Inflammatory macrophage treated with lipopolysaccharide for 4 hours (primary cell): ENCODE data around the gene CACNB2.

Source experiments
- DNase-seq: peaks from one replicate; pipeline ENCODE4 v3.0.0-alpha.2; 2020

Gene CACNB2

DNA sequence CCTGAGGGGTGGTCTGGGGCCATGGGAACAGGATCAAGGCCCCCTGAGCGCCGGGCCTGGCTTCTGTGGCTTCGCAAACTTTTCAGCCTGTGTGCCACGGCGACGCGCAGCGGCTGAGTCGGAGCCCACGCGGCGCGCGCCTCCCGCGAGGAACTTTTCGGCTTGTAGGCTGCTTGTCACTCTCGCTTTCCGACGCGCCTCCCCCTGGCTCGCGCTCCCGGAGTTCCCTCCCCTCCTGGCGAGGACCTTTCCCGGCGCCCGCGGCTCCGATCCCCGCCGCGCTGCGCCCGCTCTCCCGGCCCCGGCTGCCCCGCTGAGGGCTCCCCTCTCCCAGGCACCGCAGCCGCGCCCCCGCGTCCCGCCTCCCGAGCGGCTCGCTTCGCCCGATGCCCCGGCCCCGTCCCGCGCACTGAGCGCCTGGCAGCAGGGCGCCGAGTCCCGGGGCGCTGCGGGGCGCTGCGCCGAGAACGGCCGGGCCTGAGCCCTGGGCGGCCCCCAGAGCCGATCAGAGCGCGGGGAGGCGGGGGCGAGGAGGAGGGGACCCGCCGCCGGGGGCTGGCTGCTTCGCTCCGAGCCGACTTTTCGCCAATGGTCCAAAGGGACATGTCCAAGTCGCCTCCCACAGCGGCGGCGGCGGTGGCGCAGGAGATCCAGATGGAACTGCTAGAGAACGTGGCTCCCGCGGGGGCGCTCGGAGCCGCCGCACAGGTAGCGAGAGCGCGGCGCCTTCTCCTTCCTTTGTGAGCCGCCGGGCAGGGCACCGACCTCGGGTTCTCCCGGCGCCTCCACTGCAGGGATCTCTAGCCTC, at the start of gene CACNB2:
Gene CACNB2 (plus strand): TSS at position 276 of the 808 bp plus-strand sequence.
- DNase-seq = peak; percentile 14

DNA sequence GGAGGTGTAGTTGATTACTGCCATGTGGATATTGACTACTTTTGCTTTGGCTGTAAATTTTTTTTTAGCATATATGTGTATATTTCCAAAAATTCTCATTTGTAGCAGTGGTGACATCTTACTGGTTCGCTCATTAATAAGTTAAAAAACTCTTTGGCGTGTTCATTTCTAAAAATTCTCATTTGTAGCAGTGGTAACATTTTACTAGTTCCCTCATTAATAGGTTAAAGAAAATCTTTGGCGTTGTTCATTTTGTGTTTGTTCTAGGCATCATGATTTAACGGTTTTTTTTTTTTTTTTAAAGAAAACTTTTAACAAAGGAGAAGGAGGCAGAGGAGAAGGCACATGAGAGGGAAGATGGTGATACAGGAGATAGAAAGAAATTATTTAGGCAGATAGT, 45.9 kb upstream of the CACNB2 start:
- DNase-seq = no peak

DNA sequence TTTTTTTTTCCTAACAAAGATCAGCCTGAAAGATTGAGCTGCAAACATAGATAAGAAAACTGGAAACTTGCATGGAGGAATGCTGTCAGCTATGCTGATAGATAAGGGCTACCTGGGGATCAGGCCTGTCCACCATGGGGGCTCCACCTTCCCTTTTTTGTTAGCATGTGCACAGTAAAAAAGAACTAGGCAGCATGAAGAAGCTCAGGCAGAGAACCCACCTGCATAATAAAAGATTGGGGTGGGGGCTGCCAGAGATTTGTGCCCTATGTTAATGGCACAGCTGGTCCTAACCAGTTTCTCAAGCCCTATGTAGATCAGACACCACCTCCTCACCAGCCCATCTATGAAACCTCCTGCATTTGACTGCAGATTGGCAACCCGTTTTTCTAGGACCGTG, 45.4 kb upstream of the CACNB2 start:
- DNase-seq = no peak

DNA sequence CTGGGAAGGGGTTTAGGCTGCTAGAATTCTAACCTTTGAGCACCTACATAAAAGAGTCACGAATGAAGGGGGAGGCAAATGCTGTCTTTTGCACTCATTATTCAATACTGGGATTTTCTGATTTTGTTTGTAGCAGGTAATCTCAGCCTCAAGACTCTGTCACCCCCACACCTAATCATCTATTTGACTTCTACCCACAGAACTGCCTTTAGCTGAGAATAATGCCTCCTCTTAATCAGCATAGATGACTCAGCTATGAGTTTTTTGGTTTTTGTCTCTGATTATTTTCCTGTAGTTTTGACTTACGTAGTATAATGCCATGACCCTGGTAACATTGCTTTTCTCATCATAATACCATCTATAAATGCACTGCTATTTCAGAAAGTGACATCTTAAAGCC, 42.7 kb upstream of the CACNB2 start:
- DNase-seq = no peak

DNA sequence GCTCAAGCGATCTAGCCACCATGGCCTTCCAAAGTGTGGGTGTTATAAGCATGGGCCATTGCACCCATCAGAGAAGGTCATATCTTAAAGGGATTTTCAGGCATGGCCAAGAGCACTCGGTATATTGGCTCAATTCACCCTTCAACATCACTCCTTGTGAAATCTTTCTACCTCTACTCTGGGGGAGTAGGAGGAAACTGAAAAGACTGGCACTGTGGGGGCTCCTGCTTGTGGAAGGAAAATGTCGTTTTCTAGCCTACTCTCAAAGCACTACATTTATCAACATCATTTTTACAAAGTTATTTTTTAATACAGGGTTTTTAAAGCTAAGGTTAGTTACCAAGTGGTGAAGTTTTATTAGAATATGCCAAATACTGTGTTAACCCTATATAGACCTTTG, 42.0 kb upstream of the CACNB2 start:
- DNase-seq = no peak

DNA sequence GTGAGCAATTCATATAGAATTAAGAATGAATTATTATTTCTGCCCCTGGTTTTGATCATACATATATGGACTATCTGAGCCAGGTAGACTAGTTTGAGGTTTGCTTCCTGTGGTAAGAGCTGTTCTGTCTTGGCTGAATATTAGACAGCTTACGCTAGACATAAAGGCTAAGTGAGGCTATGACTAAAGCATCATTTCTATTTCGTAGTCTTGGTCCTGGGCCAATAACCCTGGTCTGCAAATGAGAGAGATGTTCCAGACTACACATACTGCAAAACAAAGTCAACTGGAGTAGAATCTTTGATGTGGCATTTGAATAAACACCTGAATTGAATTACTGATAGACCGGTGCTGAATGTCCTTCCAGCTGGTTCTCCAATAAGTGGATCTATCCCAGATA, 40.8 kb upstream of the CACNB2 start:
- DNase-seq = no peak

DNA sequence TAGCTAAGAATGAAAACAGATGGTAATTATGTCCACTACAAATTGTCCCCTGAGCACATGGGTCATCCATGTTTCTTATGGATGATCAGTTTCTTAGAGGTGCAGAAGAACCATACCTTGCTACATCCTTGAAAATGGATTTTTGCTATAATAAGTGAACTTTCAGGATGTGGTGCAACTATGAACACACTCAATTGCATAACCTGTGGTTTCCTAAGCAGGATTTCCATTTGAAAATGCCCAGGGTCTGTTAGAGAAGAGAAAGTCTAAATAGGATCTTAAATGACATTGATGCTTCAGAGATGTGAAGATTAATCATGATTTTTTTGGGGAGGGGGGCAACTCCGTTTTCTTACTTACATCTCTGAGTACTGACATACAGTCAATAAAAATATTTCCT, 39.6 kb upstream of the CACNB2 start:
- DNase-seq = peak; percentile 60

DNA sequence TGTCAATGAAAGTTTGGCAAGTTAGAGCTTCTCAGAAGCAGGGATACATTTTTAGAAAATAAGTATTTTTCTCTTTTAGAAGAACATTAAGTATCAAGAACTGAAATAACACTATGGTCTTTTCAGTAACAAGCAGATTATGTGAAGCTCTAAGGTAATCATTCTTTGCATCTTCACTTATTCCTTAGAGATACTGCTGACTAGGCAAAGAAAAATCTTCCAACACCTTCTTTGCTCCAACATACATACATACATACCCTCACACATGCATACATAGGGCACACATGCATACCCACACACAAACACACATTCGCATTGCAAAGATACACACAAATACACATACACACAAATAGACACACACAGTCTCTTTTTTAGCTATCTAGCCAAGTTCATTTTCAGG, 37.8 kb upstream of the CACNB2 start:
- DNase-seq = no peak

DNA sequence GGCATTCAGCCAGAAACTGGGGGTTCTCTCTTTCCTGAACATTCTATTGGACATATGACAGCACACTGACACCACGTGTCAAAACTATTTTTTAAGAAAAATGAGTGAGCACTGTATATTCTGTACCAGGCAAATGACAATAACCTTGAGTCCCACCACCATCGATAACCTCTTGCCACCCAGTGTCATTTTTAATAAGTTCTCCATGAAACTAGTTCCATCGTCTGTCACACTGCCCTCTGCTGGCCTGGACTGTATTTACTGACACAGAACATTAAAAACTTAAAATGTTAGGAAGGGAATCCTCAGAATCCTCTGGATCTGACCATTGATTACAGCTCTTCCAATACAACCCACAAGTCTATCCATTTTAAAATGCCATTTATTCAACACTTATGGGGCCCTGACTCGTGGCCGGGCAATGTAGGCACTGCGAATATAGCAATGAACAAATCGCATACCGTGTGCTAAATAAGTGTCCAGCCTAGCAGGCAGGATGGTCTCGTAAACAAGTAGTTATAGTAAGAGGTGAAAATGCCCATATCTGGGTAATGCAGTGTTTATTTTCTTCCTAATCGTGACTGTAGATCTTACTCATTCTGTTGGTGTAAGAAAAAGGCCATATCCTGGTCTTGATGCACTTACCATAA, 35.9 kb upstream of the CACNB2 start:
- peak; percentile 51 for DNase-seq

DNA sequence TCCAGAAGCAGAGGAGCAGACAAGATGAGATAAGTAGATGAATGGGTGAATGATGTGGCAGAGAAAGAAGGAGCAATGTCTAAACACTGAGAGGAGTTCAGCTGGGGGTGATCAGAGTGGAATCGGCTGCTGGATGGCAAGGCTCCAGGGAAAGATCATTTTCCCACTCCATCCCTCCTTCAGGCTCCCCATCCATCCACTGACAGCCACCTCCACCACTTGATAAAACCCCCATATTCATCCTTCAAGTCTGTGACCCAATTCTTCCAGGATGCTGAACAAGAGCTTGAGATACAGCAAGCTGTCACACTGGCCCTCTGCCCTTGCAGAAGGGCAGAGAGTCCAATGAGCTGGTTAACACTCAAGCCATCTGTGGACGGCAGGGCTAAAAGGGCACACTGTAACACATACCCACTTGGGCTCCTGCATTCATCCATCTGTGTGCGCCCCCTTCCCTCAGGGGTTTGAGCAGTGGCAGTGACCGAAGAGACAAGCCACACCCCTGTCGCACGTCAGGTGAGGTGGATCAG, 30.8 kb upstream of the CACNB2 start:
- no peak for DNase-seq

DNA sequence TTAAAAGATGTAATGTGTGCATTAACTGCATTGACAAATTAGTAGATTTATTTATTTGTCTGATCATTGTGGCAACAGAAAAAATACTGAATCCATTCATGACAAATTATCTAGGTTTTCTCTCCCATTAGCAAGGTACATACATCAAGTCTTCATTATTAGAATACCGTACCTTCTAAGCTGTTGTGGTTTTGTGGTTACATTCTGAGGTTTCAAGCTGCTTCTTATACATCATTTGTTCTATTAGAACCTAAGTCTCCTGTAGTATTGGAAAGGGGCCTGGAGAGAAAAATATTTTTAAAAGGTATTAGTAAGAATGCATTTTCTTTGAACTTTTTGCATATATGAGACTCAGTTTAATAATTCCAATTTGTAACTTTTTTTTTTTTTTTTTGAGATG, 26.3 kb upstream of the CACNB2 start:
- DNase-seq = no peak

DNA sequence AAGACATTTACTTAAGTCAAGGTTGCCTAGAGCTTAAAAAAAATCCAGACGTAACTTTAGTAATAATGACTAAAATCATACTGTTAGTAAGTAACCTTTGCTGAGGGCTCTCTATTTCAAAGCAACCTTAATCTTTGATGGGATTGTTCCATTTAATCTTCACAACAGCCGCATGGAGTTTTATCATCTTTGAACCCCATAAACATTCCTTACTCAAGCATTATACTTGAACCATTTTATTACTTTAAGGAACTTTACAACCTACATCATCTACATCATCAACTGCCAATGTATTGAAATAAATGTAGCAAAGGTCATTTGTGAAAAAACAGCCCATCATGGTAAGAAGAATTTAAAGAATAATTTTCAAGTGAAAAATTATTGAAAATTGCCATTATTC, 22.9 kb upstream of the CACNB2 start:
- no peak for DNase-seq

DNA sequence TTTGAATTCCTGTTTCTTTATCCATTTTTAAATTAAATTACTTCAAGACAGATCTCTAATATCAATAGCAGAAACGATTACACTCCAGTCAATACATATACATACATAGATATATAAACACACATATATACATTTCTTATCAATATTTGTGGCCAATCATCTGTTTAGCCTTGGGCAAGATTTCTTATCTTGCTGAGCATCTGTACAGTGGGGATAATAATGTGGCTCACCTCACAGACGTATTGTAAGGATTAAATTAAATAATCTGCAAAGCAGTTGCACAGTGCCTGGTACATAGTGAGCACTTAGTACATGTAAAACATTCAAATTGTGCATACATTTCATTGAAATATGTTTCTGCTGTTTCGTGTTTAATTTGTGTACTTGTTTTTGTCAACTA, 17.5 kb upstream of the CACNB2 start:
- DNase-seq = no peak

DNA sequence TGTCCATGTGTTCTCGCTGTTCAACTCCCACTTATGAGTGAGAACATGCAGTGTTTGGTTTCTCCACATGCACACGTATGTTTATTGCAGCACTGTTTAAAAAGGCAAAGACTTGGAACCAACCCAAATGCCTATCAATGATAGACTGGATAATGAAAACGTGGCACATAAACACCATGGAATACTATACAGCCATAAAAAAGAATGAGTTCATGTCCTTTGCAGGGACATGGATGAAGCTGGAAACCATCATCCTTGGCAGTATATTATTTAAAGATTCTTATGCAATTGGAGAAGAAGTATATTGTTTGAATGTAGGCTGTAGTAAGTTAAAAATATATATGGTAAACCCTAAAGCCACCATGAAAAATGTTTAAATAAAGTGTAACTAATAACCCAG, 7.2 kb upstream of the CACNB2 start:
- DNase-seq = no peak

DNA sequence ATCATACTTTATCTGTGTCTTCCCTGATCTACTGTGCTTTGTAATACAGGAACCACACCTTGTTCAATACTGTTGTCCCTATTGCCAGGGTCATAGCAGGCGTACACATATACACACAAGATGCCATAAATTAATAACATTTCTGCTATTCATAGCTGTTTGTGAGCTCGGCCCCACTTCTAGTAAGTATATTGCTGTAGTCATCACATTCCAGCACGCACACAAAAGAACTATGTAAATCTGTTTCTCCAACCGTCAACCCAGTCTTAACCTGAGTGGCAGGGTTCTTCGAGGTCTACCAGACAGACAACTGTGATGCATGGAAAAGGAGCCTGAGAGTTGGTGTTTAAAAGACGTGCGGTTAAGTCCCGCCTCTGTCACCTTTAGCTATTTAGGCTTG, 5.7 kb upstream of the CACNB2 start:
- no peak for DNase-seq

DNA sequence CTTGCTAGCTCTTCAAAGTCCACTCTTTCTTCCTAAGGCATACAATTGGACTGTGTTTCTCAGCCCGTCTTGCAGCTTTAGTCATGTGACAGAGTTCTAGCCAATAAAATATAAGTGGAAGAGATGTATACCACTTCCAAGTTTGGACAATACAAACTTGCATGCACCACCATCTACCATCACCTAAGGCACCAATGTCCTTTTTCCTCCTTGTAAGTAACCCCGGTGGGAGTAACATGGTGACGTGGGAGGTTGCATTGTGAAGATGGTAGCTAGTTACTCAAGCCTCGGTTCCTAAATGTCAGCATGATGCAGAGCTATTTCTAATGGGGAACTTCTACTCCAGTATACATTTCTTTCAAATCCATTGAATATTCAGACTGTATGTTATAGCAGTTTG, 5.3 kb upstream of the CACNB2 start:
- DNase-seq = no peak

DNA sequence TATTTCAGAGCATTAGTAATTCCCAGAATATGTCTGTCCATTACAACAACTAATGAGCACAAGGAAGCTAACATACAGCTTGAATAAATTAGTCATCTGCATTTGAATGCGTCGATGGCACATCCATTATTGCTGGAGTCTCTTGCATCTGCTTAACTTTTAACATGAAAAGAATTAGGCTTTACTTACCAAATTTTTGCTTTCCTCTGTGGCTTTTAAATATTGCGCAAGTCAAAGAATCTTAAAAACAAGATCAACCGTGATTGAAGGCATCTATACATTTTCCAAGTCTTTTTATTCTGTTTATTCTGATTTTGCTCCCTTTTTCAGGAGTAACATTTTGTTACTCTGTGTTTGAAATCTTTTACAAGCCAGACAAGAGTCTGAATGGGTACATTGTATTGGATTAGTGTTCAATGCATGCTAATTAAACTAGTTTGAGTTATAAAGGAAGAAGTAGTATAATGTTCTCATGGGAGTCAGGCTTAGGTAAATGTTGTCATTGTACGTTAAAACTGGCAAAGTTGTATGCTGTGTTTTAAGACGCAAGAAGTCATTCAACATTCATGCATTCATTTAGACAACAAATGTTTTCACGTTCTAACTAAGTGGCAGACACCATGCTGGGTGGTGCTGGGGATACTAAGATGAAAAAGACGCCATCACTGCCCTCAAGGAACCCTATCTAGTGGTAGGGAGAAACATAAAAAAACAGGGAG, 4.0 kb upstream of the CACNB2 start:
- no peak for DNase-seq

DNA sequence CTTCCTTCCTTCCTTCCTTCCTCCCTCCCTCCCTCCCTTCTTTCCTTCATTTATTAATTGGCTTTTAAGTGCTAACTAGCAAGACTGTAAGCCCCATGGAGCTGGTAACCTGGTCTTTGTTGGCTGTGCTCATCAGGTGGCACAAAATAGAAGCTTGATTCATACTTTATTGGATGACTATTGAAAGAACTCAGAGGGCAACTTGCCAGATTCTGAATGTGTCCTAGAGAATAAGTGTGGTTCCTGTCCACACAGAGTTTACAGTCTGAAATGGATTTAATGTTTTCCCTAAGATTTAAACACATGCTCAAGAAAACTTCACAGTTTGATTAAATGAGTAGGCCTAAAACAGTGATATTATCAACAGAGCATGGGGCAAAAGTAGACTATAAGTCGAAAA, 3.1 kb upstream of the CACNB2 start:
- DNase-seq = no peak

DNA sequence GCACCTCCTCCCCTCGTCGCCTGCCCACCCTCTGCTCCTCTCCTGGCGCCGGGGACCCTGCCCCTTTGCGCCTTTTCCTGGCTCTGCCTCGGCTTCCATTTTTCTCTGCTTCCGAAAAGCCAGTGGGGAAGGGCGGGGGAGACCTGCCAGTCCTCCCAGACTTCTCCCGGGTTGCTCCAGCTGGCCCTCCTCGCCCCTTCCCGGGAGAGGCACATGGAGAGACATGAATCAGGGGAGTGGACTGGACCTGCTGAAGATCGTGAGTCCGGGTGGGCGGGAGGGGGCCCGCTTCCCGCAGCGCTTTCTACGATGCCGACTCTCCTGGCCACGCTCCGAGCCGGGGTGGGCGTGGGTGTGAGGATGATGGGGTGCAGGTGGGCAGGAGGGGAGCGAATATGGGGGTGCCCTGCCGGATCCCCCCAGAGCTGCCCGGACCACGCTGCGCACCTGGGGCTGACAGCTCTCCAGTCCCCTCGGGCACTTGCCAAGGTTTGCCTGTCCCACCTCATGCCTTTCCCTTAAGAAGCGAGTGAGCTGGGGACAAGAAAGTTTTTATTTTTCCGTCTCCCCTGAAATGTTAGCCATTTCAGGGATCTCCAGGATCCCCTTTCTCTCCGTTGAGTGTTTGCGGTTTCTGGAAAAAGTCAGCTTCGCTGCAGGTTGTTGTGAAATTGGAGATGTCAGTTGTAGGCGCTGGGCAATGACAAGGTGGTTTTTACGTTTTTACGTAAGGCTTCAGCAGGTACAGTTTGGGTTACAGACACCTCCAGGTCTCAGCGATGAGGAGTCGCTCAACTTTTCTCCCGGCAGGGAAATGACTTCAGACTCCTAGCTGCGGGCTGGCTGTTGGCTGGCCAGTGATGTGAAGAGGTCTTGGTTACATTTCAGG, 977 bp downstream of the CACNB2 start:
- no peak for DNase-seq

DNA sequence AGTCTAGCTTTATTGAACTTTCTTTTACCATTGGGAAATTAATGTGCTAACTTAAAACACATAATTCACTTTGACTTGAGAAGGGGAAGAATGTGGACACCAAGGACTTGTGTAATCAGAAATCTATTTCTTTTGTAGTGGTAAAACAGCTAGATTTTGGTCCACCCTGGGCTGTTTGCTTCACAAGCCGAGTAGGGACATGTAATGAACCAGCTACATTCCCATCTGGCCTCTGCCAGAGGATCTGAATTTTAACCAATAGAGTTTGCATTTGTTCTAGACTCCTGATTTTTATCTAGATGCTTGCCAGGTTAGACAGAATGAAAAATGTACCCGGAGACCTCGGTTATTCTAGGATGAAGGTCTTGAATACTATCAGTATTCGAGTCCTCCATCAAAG, 1.9 kb downstream of the CACNB2 start:
- no peak for DNase-seq

DNA sequence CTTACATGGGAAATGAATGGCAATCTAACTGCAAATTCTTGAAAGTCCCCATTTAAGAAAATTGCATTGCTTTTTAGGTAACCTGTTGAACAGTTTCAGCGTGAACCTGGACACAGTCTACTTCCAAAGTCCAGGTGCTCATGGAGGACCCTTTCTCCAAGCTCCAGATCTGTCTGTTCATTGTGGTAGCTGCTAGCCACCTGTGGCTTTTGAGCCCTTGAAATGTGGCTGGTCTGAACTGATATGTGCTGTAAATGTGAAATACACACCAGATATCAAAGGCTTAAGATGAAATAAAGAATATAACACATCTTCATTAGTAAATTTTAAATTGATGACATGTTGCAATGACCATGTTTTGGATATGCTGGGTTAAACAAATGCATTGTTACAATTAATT, 4.2 kb downstream of the CACNB2 start:
- no peak for DNase-seq

DNA sequence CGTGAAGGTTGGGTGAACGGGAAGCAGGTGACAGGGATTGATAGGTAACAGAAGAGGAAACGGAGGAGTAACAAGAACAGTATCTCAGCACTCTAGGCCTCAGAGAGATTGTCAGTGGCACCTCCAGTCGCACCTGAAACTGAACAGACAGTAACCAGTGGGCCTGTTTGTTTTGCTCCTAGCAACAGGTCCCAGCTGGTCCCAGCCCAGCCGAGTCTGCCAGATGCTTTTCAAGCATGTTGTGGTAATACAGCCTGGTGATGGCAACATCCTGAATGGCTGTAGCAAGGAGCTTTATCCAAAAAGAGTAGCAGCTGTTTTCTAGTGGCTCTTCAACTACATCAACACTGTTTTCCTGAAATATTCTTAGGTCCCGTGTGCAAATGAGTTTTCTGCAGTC, 4.7 kb downstream of the CACNB2 start:
- no peak for DNase-seq

DNA sequence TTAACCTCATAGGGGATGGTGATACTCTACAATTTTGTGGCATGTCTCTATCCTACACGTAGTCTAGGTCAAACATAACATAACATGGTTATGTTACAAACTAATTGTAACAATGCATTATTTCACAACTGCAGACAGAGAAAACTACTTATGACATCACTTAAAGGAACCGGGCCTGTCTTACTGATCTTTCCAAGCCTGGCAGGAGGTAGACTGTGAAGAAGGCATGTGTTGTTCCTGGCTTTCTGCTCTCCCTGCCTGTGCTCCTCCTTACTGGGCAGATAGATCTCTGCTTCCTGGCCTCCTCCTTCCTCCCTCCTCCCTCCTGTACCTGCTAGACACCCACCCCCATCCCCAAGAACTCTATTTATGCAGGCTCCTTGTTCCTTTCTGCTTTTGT, 5.4 kb downstream of the CACNB2 start:
- no peak for DNase-seq
